CD4-positive, alpha-beta T cell treated with Interleukin-2 at 100 ng/mL for 4 hours (primary cell): ENCODE data around the gene TRIOBP.

Experiments
- DNase-seq: peaks from one replicate; pipeline ENCODE4 v3.0.0-alpha.2; 2020; ENCODE audit warnings: low spot score

The TRIOBP gene

GRCh38 chr22:37749831-37750595, 53.2 kb downstream of the TRIOBP start:
- DNase-seq, result no peak

GRCh38 chr22:37750596-37751162, 53.8 kb downstream of the TRIOBP start:
- DNase-seq, result no peak

GRCh38 chr22:37751449-37752188, 54.8 kb downstream of the TRIOBP start:
- no peak for DNase-seq

- no peak for DNase-seq
Measured at GRCh38 chr22:37752189-37753087, 55.6 kb downstream of the TRIOBP start.

- DNase-seq, result no peak
Measured at GRCh38 chr22:37753746-37754145, 56.9 kb downstream of the TRIOBP start.

- no peak for DNase-seq
Measured at GRCh38 chr22:37757663-37758062, 60.8 kb downstream of the TRIOBP start.

- DNase-seq, result no peak
Measured at GRCh38 chr22:37758694-37759093, 61.8 kb downstream of the TRIOBP start.

- DNase-seq, result no peak
Measured at GRCh38 chr22:37759281-37759680, 62.4 kb downstream of the TRIOBP start.

- DNase-seq, result no peak
Measured at GRCh38 chr22:37760152-37760551, 63.3 kb downstream of the TRIOBP start.

- no peak for DNase-seq
Measured at GRCh38 chr22:37762389-37762836, 65.6 kb downstream of the TRIOBP start.

GRCh38 chr22:37763012-37763411, 66.2 kb downstream of the TRIOBP start:
- DNase-seq, result no peak

GRCh38 chr22:37763652-37764051, 66.8 kb downstream of the TRIOBP start:
- DNase-seq, result no peak

- no peak for DNase-seq
Measured at GRCh38 chr22:37764622-37765021, 67.8 kb downstream of the TRIOBP start.

GRCh38 chr22:37765498-37765897, 68.7 kb downstream of the TRIOBP start:
- no peak for DNase-seq

- no peak for DNase-seq
Measured at GRCh38 chr22:37765953-37766576, 69.2 kb downstream of the TRIOBP start.

GRCh38 chr22:37768273-37768672, 71.4 kb downstream of the TRIOBP start:
- no peak for DNase-seq

GRCh38 chr22:37769056-37769455, 72.2 kb downstream of the TRIOBP start:
- no peak for DNase-seq

- no peak for DNase-seq
Measured at GRCh38 chr22:37771081-37771480, 74.2 kb downstream of the TRIOBP start.

GRCh38 chr22:37771702-37772427, 75.0 kb downstream of the TRIOBP start:
- no peak for DNase-seq

- no peak for DNase-seq
Measured at GRCh38 chr22:37774728-37775127, 77.9 kb downstream of the TRIOBP start.
